GM19467 (cell line): ENCODE data around the gene DLG2.
"Not testable (repeated sequence)": the region's sequence is repeated elsewhere in the genome, so short reads cannot be mapped to it uniquely, and the experiment has no call there.

Source experiments
- ATAC-seq: cut with Tn5 transposase; IDR thresholded peaks from one replicate; pipeline ENCODE4 v1.9.1; 2021; ENCODE audit warnings: mild to moderate bottlenecking, moderate library complexity; ENCODE audit not compliant: unreplicated experiment

DLG2 gene

DNA sequence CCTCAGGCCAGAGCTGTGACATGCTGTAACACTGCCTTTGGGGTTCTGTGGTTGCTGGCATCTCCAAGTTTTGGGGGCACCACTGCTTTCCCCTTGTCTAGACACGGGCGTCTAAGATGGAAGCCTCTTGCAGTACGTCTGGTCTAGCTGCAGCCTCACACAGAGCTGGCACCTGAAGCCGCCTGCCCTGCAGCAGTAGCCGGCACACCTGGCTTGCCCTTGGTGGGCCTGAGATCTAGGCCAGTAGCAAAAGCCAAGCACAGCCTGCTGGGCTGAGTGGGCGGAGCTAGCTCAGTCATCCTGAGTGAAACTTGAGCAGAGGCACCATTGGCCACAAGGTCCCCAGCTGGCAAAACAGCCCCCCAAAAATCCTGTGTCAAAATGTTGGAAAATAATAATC lies 154.2 kb downstream of the DLG2 start:
- no peak for ATAC-seq

GRCh38 chr11:85464283-85464682 lies 162.9 kb downstream of the DLG2 start:
- ATAC-seq, result no peak

GRCh38 chr11:85459304-85459703 lies 167.8 kb downstream of the DLG2 start:
- no peak for ATAC-seq

GRCh38 chr11:85444479-85444878 lies 182.7 kb downstream of the DLG2 start:
- no peak for ATAC-seq

GRCh38 chr11:85440273-85440672 lies 186.9 kb downstream of the DLG2 start:
- no peak for ATAC-seq

DNA sequence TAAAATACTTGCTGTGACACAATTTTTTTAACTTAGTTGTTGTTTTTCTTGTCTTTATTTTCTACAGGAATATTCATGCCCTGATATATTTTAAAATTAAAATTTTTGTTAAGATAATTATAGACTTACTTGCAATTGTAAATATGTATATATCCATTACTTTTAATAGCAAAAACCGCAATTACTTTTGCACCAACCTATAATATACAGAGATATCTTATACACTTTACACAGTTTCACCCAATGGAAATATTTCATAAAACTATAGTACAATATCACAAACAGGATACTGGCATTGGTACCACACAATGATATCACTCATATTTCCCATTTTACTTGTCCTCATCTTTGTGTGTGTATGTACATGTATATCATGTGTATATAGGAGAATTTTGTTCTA lies 188.8 kb downstream of the DLG2 start:
- ATAC-seq, result no peak

DNA sequence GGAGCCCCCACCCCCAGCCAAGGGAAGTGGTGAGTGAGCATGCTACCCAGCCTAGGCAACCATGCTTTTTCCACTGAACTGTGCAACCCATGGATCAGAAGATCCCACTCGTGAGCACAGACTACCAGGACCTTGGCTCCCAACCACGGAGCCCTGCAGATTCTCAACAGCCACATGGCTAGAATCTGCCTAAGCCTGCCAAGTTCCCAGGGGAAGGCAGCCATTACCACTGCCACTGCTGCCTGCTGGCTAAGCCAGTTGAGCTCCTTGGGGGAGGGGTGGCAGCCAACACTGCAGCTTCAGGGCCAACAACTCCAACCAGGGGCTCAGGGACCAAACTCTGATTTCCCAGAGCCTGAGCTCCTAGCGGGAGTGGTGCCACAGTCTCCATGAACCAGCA lies 195.8 kb downstream of the DLG2 start:
- ATAC-seq, result no peak

DNA sequence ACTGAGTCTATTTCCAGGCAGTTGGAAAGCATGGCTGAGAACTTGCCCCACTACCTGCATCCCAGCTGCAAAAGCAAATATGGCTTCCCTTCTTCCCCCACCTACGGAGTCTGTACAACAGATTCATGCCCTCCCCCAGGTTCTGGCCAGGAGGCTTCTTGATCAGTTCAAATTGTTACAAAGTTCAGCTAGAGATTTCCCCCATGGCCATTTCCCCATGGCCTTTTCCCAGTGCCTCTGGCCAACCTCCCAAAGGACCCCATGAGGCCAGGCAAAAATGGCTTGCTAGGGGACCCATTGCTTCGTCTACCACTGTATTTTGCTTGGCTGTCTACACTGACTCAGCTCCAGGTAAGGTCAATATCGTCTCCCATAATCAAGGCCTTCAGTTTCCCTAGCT lies 203.3 kb downstream of the DLG2 start:
- ATAC-seq, result no peak

DNA sequence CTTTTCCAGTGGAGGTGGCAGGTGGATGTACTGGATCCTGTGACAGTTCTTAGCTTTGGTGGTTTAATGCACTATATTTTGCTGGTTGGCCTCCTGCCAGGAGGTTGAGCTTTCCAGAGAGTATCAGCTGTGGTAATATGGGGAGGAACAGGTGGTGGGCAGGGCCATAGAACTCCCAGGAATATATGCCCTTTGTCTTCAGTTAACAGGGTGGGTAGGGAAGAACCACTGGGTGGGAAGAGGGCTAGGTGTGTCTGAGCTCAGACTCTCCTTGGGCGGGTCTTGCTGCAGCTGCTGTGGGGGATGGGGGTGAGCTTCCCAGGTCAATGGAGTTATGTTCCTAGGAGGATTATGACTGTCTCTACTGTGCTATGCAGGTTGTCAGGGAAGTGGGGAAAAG lies 203.8 kb downstream of the DLG2 start:
- ATAC-seq, result no peak

- ATAC-seq, result no peak
Observed at GRCh38 chr11:85414175-85414574, 213.0 kb downstream of the DLG2 start.

DNA sequence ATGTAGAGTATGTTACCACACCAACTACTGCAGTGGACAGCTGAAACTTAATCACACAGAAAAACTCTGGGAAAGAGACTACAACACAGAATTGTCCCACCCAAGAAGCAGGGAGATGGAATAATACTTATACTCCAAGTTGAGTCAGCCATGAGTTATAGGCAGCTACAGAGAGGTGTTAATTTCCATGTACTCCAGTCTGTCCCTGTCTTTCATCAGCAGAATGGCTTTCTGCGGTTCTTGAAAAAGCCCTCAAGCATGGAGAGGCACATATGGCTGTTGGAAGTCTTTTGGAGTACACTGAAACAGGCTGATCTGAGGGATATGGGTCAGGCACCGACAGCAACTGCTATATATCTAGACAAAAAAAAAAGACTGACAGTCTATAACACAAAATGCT lies 219.5 kb downstream of the DLG2 start:
- ATAC-seq, result no peak

GRCh38 chr11:85406841-85407240 lies 220.3 kb downstream of the DLG2 start:
- no peak for ATAC-seq

- ATAC-seq, result no peak
Observed at GRCh38 chr11:85406316-85406715, 220.8 kb downstream of the DLG2 start.

GRCh38 chr11:85395515-85396055 lies 231.6 kb downstream of the DLG2 start:
- not testable (repeated sequence) for ATAC-seq

DNA sequence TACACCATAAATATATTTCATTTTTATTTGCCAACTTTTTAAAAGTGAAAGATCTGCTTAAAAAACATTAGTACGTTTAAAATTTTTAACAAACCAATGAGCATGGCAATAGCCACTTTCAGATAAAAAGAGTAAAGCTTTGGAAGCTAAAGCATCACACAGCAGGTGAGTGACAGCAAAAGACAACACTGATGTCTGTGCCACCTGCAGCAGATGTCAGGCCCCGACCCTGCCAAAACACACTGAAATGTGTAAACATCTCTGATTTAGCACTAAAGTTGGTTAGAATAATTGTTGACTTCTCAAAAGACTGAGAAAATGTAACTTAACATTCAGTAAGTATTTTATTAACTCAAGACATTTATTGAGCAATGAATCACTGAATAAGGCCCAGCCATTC lies 232.9 kb downstream of the DLG2 start:
- ATAC-seq, result no peak

DNA sequence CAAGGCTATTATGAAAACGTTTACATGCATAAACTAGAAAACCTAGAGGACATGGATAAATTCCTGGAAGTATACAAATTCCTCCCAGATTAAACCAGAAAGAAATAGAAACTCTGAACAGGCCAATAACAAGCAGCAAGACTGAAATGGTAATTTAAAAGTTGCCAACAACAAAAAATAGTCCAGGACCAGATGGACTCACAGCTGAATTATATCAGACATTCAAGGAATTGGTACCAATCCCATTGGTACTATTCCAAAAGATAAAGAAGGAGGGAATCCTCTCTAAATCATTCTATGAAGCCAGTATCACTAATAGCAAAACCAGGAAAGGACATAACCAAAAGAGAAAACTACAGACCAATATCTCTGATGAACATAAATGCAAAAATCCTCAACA lies 236.0 kb downstream of the DLG2 start:
- ATAC-seq, result no peak

- no peak for ATAC-seq
Observed at GRCh38 chr11:85385547-85385946, 241.6 kb downstream of the DLG2 start.

DNA sequence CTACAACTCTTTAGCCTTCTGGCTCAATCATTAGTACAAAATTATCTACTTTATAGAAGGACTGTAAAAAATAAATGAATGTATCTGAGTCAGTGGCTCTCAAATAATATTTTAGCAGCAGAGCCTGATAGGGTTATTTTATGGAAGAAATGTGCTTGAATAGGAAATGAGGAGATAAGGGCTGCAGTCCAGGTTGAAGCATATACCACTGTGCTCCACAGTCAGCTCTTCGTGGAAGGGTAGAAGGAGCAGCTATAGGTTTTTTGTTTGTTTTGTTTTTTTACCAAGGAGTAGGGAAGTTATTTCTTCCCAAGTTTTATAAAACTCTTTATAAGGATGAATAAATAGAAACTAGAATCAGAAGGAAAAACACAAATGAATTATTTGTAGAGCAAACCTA lies 242.0 kb downstream of the DLG2 start:
- ATAC-seq, result no peak

GRCh38 chr11:85379066-85379465 lies 248.1 kb downstream of the DLG2 start:
- ATAC-seq, result no peak

DNA sequence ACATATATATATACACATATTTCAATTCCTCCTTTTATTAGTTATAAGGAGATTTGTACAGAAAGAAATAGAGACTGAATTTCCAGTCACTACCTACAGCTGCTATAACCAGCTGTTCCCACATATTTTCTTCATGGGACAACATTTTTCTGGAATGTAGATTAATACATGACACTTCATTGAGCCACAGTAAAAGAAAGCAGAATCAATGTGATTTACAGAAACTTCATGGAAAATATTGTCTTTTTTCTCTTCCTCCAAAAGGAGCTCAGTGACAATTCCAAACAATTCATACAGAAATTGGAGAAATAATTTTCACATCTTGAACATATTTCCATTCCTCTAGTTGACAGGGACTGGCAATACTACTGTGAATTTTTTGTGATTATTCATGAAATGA lies 249.2 kb downstream of the DLG2 start:
- ATAC-seq, result no peak

DNA sequence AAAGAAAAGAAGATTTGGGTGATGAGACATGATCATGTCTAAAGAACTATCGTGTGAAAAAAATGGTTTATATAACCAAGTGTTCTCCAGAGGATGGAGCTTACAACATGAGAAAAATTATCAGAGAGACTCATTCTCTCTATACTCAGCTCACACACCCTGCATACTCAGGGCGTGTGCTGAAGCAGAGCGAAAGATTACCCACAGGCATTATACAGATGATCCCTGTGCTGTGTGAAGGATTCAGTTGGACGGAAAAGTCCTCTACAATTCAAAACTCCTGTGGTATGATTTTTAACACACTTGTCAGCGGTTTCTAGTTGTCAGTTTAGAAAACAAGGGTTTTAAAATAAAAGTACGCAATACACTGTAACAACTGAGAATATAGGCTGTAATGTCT lies 267.3 kb downstream of the DLG2 start:
- no peak for ATAC-seq

- no peak for ATAC-seq
Observed at GRCh38 chr11:85355921-85356320, 271.2 kb downstream of the DLG2 start.

DNA sequence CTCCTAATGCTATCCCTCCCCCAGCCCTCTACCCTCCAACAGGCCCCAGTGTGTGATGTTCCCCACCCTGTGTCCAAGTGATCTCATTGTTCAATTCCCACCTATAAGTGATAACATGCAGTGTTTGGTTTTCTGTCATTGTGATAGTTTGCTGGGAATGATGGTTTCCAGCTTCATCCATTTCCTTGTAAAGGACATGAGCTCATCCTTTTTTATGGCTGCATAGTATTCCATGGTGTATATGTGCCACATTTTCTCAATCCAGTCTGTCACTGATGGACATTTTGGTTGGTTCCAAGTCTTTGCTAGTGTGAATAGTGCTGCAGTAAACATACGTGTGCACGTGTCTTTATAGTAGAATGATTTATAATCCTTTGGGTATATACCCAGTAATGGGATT lies 277.6 kb downstream of the DLG2 start:
- ATAC-seq, result not testable (repeated sequence)

- ATAC-seq, result no peak
Observed at GRCh38 chr11:85348945-85349344, 278.2 kb downstream of the DLG2 start.
